Fibroblast of lung (primary cell): ENCODE results near the gene CORO1C.

ENCODE experiments used
- CTCF ChIP-seq, 2 donors: IDR thresholded peaks in 1 of 2; conservative IDR thresholded peaks in 1 of 2; 1 replicate in 1 of 2; 2 replicates in 1 of 2; pipeline ENCODE4 v1.5.1; 2011 to 2012; ENCODE audit warnings: low read length in 2 of 2, control low read depth in 1 of 2, inconsistent platforms in 1 of 2, low read depth in 1 of 2, mild to moderate bottlenecking in 1 of 2
- EZH2 ChIP-seq: IDR thresholded peaks from 2 replicates; pipeline ENCODE4 v1.5.1; 2012; ENCODE audit warnings: low read length, control low read depth, mild to moderate bottlenecking; ENCODE audit errors: missing control alignments

GRCh38 chr12:108610336-108610815 lies 120.9 kb downstream of the CORO1C start:
- no peak for TF ChIP-seq CTCF (conservative IDR thresholded peaks at IDR 0.05 in 1 of 2, IDR thresholded peaks at IDR 0.05 in 1 of 2; ENCODE audit: low read depth in 1 of 2, low read length in 2 of 2)
- TF ChIP-seq EZH2, result no peak
